ENCODE results near the gene MICALL2.

DNA sequence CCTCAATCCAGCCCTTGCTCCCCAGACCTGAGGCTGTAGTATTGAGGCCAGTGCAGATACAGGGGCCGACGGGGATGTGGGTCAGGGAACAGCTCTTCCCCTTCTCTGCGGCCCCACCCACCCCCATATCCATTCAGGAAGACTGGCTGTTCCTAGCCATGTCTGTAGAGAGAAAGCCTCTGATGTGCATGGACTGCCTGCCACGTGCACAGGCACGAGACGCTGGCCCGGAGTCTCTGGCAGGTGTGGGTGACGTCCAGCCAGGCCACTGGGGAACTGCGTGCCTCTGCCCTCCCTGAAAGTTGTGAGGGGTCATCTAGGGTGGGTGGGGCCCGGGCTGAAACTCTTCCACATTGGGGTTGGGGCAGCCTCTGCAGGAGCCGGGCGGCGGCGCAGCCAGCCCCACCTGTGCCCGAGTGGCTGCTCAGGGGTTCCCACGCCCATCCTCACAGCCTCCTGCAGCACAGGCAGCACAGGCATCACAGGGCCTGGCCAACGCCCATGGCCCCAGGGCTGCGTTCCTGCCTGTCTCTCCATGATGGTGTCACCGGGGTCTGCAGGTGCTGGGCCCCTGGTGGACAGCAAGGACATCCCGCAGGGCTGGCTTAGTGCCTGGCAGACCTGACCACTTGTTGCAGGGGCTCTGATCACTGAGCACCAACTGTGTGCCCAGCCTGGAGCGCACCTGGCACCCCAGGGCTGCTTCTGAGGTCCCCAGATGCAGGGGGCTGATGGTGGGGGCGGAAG is 27.5 kb downstream of the MICALL2 start:
- TF ChIP-seq TAF1 (IDR thresholded peaks at IDR 0.05; ENCODE audit: borderline replicate concordance, low read depth, low read length), result no peak
- no peak for TF ChIP-seq POLR2A (IDR thresholded peaks at IDR 0.05; ENCODE audit: low read depth, low read length)

All from GM12892 (cell line).